Epithelial cell of alveolus of lung (primary cell): ENCODE measurements around the gene B4GAT1. TPM values are rescaled to one million over a fixed set of nuclear protein-coding genes. Genes with fewer than 3 reads are reported as not detected.

ENCODE experiments used
- total RNA-seq: library from RNA; depleted of rRNA; stranded (reverse); fragments of >200 nt; gene quantifications from 2 replicates; pipeline ENCODE4 v1.2.1, GENCODE V29; 2015

Gene B4GAT1
- total RNA-seq = 46.4 and 72.1 TPM in 2 replicates

DNA sequence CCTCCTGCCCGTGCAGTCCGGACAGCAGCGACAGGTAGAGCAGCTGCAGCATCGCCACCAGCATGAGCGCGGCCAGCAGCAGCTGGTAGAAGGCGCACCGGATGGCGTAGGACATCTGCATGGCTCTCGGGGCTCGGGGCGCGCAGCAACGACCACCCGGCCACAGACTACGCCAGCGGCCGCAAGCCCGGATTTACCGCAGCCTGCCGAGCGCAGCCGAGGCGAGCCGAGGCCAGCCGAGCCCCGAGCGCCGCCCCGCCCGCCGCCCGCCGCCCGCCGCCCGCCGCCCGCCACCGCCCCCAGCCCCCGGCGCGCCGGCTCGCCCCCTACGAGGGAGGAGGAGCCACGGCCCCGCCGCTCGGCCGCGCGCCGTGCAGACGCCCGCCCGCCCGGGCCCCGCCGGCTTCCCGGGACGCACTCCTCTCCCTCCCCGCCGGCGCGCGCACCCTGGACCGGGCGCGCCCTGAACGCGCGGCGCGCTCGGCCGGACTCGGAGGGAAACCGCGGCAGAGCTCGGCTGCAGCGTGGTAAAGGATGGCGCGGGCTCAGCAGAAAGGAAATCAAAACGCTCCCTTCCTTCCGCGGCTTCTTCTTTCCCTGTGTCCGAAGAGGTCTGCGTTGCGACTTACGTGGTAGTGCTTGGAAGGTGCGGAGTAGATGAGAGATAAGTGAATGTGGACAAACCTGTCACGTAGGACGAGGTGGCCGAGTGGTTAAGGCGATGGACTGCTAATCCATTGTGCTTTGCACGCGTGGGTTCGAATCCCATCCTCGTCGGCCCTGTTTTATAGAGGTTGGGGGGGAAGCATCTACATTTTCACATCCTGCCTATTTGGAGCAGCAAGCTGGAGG, at the start of gene B4GAT1:
Gene B4GAT1 (minus strand): TSS at position 205 of the 852 bp plus-strand sequence. CDS start 84 bp downstream, at position 121.

DNA sequence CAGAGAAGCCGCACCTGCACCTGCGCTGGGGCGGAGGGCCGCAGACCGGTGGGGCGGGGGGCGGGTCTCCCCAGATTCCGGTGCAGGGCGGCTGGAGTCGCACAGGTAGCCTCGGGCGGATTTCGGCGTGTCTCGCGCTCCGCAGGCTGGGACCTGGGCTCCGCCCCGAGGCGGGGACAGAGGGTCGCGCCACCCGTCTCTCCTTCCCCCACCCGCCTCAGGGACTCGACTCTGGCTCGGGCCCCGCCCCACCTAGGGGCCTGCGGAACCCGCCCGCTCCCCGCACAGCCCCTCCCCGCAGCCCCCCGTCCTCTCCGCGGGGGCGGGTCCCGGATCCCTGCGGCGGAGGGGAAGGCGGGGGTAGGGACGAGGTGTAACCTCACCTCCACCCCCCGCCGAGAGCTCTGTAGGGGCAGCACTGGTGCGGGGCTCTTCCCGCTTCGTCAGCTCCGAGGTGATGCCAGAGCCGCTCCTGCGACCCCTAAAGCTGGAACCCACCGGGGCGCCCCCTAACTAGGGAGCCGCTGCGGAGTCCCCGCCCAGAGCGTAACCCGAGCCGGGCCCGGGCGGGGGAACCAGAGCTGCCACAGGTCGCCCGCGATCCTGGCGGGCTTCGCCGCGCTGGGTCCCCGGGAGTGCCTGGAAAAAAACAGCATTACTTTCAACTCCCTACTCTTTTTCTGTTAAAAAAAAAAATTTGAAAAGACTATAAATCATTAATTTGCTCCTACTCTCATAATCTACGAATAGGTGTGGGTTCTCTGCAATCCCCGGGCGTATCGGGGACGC, 24.4 kb upstream of the B4GAT1 start, which contains the start of gene SLC29A2:
Gene SLC29A2 (minus strand): TSS at position 134 of the 789 bp plus-strand sequence. CDS start 169 bp downstream, outside the sequence.

DNA sequence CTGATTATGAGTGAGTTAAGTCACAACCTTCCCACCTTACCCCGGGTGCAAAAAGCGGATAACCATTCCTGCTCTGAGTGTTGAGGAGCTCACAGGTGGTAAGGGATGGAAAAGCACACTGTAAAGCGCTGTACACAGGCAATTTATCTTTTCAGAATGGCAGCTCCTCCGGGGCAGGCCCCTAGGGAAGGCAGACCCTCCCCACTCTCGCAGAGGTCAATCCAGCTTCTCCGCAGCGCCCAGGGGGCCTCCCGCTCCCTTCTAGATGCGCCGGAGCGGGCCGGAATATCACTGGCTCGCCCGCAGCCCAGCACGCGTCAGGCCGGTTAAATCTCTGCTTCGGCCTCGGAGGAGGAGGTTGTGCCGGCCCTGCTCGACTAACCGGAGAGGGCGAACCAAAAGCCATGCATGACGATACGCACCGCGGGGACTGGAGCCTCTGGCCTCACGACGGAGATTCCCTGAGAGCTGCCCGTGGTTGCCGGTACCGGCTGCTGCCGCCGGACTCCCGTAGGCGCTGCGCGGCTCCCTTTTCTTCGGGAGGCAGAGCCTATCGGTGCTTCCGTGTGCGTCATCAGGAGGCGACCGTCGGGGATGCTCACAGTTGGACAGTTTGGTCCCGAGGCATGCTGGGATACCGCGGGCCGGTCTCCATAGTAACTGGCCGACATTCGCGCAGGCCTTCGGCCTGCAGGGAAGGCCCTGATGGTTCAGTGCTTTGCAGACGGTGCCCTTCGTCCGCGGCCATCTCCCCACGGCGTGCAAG, 2.7 kb downstream of the B4GAT1 start, which contains the start of gene BRMS1:
Gene BRMS1 (minus strand): TSS at position 555 of the 766 bp plus-strand sequence. CDS start 2,870 bp downstream, outside the sequence.

DNA sequence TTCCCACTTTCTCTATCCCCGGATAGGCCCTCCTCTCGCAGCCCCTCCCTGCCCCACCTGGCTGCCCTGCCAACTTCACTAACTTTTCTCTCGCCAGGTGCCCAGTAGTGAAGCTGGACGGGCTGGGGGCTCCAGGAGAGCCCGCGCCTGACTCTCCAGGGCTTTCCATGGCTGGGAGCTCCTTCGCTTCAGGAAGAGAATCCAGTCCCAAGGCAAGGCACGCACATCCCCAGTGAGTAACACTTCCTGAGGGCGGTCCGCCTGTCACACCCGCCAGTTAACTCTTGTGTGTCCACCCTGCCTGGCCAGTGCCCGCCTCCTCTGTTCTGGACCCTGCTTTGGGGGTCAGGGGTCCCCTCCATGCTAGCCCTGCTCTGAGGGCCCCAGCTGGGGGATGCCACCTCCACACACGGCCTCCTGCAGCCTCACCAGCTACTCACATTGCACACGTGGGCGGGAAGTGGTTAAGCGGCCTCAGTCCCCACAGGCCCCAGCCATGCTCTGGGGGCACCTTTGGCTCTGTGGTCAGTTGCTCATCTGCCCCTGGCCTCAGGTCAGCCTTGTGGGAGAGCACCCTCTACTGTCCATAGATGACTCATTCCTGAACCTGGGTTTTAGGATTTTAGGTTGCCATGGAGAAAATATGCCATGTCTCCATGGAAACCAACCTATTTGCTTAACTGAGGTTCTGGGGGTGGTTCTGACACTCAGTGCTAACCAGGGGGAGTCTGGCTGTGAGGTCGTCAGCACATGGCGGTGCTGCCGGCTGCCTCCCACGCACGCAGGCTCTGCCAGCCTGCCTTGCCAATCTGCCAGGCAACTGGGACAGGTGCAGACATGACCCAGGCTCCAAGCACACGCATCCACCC, 11.0 kb downstream of the B4GAT1 start, which contains the start of gene RIN1:
Gene RIN1 (minus strand): TSS at position 201 of the 869 bp plus-strand sequence. CDS start 32 bp downstream, at position 169.

DNA sequence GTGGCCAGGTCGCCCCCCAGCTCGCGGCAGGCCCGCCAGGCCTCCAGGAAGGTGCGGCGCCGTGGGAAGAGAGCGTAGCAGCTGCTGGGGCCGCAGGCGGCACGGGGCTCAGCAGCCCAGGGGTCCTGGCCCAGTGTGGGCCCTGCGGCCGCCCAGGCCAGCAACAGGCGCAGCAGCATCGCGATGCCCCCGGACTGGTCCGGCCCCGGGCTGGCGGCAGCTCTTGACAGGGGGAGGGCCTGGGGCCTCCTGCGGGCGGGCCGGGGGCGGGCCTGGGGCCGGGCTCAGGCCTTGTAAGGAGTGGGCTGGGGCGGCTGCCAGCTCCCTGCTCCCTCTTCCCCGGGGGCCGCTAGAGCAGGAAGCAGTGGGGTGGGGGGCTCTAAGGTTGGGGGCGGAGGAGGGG, 30.6 kb downstream of the B4GAT1 start, which contains the start of gene CD248:
Gene CD248 (minus strand): TSS at position 196 of the 403 bp plus-strand sequence. CDS start 17 bp downstream, at position 179.

Other genes starting within 250 kb of the B4GAT1 start
- 19.0 and 19.4 TPM in 2 replicates for gene KLC2, start 89.9 kb downstream of the B4GAT1 start, total RNA-seq
- 106 and 159 TPM in 2 replicates for gene RAB1B, start 79.0 kb downstream of the B4GAT1 start, total RNA-seq
- gene CNIH2, start 69.5 kb downstream of the B4GAT1 start, total RNA-seq = 0.26 and 1.1 TPM in 2 replicates
- gene YIF1A, start 58.5 kb downstream of the B4GAT1 start, total RNA-seq = 167 and 281 TPM in 2 replicates
- 0.39 TPM in 1 of 2 replicates, not detected in the other for gene TMEM151A, start 55.7 kb downstream of the B4GAT1 start, total RNA-seq
- 35.8 and 135 TPM in 2 replicates for gene CD248, start 30.6 kb downstream of the B4GAT1 start, total RNA-seq
- gene RIN1, start 11.2 kb downstream of the B4GAT1 start, total RNA-seq = 29.0 and 38.1 TPM in 2 replicates
- gene BRMS1, start 2.5 kb downstream of the B4GAT1 start, total RNA-seq = 44.3 and 54.0 TPM in 2 replicates
- gene SLC29A2, start 24.1 kb upstream of the B4GAT1 start, total RNA-seq = 1.5 and 3.6 TPM in 2 replicates
- not detected in 2 replicates for gene NPAS4, start 73.4 kb upstream of the B4GAT1 start, total RNA-seq
- gene MRPL11, start 91.2 kb upstream of the B4GAT1 start, total RNA-seq = 47.7 and 74.2 TPM in 2 replicates
- 10.0 and 13.5 TPM in 2 replicates for gene PELI3, start 119.3 kb upstream of the B4GAT1 start, total RNA-seq
- 40.3 and 61.2 TPM in 2 replicates for gene DPP3, start 132.8 kb upstream of the B4GAT1 start, total RNA-seq
- 17.3 and 66.4 TPM in 2 replicates for gene BBS1, start 163.0 kb upstream of the B4GAT1 start, total RNA-seq
- gene ZDHHC24, start 198.4 kb upstream of the B4GAT1 start, total RNA-seq = 27.7 and 33.5 TPM in 2 replicates
- gene ACTN3, start 199.3 kb upstream of the B4GAT1 start, total RNA-seq = 3.3 TPM in 1 of 2 replicates, not detected in the other
- 20.9 and 146 TPM in 2 replicates for gene CTSF, start 221.0 kb upstream of the B4GAT1 start, total RNA-seq
- gene CCDC87, start 245.4 kb upstream of the B4GAT1 start, total RNA-seq = 0.26 TPM in 1 of 2 replicates, not detected in the other
- 26.6 and 44.9 TPM in 2 replicates for gene CCS, start 245.6 kb upstream of the B4GAT1 start, total RNA-seq